HG02884 (cell line): Measurements from ENCODE around the gene MORC2.

Source experiments
- ATAC-seq: cut with Tn5 transposase; IDR thresholded peaks from one replicate; pipeline ENCODE4 v1.9.1; 2021; ENCODE audit warnings: mild to moderate bottlenecking, moderate library complexity; ENCODE audit not compliant: unreplicated experiment

MORC2 gene

GRCh38 chr22:30949934-30950660 lies 18.5 kb downstream of the MORC2 start:
- ATAC-seq: no peak

GRCh38 chr22:30948930-30949342 lies 19.6 kb downstream of the MORC2 start:
- ATAC-seq: no peak

- ATAC-seq: no peak
These were observed 20.6 kb downstream of the MORC2 start for GRCh38 chr22:30947816-30948454.

GRCh38 chr22:30947173-30947815 lies 21.3 kb downstream of the MORC2 start:
- no peak for ATAC-seq

GRCh38 chr22:30946354-30946753 lies 22.2 kb downstream of the MORC2 start:
- ATAC-seq: no peak

GRCh38 chr22:30945653-30946052 lies 22.9 kb downstream of the MORC2 start:
- ATAC-seq: no peak

GRCh38 chr22:30944986-30945385 lies 23.6 kb downstream of the MORC2 start:
- ATAC-seq: no peak

GRCh38 chr22:30943368-30943767 lies 25.2 kb downstream of the MORC2 start:
- ATAC-seq: no peak

GRCh38 chr22:30941363-30941740 lies 27.2 kb downstream of the MORC2 start:
- no peak for ATAC-seq

- no peak for ATAC-seq
These were observed 27.8 kb downstream of the MORC2 start for GRCh38 chr22:30940685-30941362.

GRCh38 chr22:30934053-30934452 lies 34.5 kb downstream of the MORC2 start:
- ATAC-seq: no peak

GRCh38 chr22:30933457-30933856 lies 35.1 kb downstream of the MORC2 start:
- no peak for ATAC-seq

- no peak for ATAC-seq
These were observed 35.9 kb downstream of the MORC2 start for GRCh38 chr22:30932661-30933060.

- no peak for ATAC-seq
These were observed 36.9 kb downstream of the MORC2 start for GRCh38 chr22:30931541-30932300.

- no peak for ATAC-seq
These were observed 38.3 kb downstream of the MORC2 start for GRCh38 chr22:30930228-30930627.

GRCh38 chr22:30928401-30928800 lies 40.2 kb downstream of the MORC2 start:
- no peak for ATAC-seq

- no peak for ATAC-seq
These were observed 40.8 kb downstream of the MORC2 start for GRCh38 chr22:30927806-30928205.

GRCh38 chr22:30926706-30927105 lies 41.9 kb downstream of the MORC2 start:
- no peak for ATAC-seq

GRCh38 chr22:30925667-30926066 lies 42.9 kb downstream of the MORC2 start:
- ATAC-seq: no peak

GRCh38 chr22:30923168-30923900 lies 45.2 kb downstream of the MORC2 start:
- ATAC-seq: no peak
